ENCODE data around the gene RBM43. TPM values are rescaled to one million over a fixed set of nuclear protein-coding genes. Genes with fewer than 3 reads are reported as not detected.

Gene RBM43
- total RNA-seq, 4 donors from 2014 or later: 1.0 to 18.5 (median 8.3) TPM

GRCh38 chr2:151261977-151262291, 271 bp upstream of the RBM43 start:
- peak overlapping the region; percentile 55 to 95 for H3K4me3 ChIP-seq
- no peaks in the 10 kb centered on the region for H3K9me3 ChIP-seq
- intact Hi-C loops (cut with DNase I; ENCODE audit: low total_unique reads): no loop called here
- no peaks in the 10 kb centered on the region for H3K4me1 ChIP-seq
- no peak for DNase-seq
- TF ChIP-seq POLR2A (IDR thresholded peaks at IDR 0.05): no peak
- TF ChIP-seq CTCF (IDR thresholded peaks at IDR 0.05): no peak
- H3K27me3 ChIP-seq: no peaks in the 10 kb centered on the region
- H3K27ac ChIP-seq: peak overlapping the region; percentile 98
- H3K36me3 ChIP-seq: no peaks in the 10 kb centered on the region

DNA sequence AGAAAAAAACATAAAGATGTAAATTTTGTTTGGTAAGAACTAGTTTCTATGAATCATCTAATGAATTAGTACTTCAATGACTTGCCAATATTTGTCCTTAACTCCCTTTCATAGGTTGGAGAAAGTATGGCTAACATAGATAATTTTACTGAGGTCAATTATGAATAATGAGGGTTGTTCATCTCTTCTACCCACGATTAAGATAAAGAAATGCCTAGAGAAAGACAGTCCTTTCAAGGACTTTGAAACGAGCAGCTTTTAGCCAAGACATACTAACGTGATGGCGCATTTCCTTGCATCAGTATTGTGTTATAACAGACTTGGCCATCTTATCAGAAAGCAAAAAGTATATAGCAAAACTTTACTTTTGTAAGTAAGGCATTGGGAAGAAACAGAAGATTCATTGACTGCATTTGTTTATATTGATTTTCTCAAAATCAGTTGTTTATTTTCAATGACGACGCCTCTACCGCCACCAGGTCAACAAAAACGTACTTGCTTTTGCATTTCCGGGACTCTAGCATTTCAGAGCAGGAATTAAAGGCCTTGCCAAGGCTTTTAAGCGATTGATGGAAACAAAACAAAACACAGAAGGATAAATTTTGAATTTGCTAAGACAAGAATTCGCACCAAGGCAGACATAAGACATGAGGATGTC, 961 bp downstream of the RBM43 start:
- Histone ChIP-seq H3K27me3 (no peaks in the 10 kb centered on the region), H3K4me3 (peak overlapping the region; percentile 55 to 95), H3K4me1 (no peaks in the 10 kb centered on the region), H3K27ac (peak overlapping the region; percentile 98), H3K36me3 (no peaks in the 10 kb centered on the region), H3K9me3 (no peaks in the 10 kb centered on the region)
- no peak for DNase-seq
- no peak for TF ChIP-seq POLR2A (IDR thresholded peaks at IDR 0.05)
- intact Hi-C loops (cut with DNase I; ENCODE audit: low total_unique reads): no loop called here

DNA sequence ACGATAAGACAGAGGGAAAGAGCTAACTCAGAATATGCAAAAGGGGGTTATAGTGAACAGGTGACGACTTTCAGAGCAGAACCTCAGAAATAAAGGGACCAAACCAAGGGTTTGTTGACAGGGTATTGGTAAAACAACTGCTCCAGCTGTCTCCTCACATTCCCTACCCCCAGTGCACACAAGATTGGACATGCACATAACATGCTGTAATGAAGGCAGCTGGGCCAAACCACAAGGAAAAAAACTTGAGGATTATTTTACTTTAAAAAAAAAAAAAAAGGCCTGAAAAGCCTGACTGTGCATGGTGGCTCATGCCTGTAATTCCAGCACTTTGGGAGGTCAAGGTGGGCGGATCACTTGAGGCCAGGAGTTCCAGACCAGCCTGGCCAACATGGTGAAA, 3.5 kb downstream of the RBM43 start:
- intact Hi-C loops (cut with DNase I; ENCODE audit: low total_unique reads): no loop called here
- Histone ChIP-seq H3K4me3 (no peak overlapping the region), H3K27ac (no peak overlapping the region), H3K4me1 (no peaks in the 10 kb centered on the region), H3K27me3 (no peaks in the 10 kb centered on the region), H3K36me3 (no peaks in the 10 kb centered on the region), H3K9me3 (no peaks in the 10 kb centered on the region)
- DNase-seq: no peak
- TF ChIP-seq POLR2A (IDR thresholded peaks at IDR 0.05) (no peak), CTCF (IDR thresholded peaks at IDR 0.05) (no peak)

DNA sequence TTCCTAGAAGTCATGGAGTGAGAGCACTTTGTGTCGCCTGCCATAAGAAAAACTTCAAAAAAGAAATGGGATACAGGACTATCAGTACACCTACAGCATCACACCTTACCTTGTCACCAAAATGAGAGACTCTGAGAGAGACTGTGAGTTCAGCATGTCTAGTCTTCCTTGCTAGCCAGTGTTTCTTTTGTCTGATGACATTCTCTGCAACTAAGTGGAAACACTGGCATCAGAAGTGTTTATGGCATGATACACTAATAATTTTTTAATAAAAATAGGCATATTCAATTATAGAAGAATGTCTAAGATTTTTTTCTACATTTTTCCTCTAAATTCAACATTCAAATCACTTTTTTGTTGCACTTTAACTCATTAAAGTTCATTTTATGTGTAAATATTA, 9.0 kb downstream of the RBM43 start:
- Histone ChIP-seq H3K27ac (no peak overlapping the region), H3K36me3 (no peaks in the 10 kb centered on the region)

DNA sequence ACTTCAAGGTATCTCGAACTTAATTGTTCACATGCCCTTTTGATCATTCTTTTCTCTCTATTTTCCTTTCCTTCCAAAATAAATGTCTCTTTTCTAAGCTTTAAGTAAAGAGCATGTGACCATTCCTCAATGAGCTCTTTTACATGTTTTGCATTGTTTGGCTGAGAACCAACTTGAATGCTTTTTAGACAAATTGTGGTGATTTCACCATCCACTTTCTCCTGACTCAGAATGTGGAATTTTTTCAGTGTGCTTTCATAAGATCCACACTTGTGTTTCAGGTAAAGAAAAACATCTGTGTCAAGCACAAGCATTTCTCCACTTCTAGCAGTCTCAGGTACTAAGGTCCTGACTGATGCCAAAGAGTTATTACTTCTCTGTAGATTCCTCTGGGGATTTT, 10.7 kb downstream of the RBM43 start:
- intact Hi-C loops (cut with DNase I; ENCODE audit: low total_unique reads): no loop called here
- Histone ChIP-seq H3K36me3 (no peaks in the 10 kb centered on the region), H3K4me3 (no peak overlapping the region), H3K27me3 (no peaks in the 10 kb centered on the region), H3K9me3 (peaks cover 0 to 24% of the 10 kb centered on the region in 2 donors), H3K4me1 (no peaks in the 10 kb centered on the region), H3K27ac (no peak overlapping the region)
- DNase-seq: no peak
- no peak for TF ChIP-seq POLR2A (IDR thresholded peaks at IDR 0.05)
- TF ChIP-seq CTCF (IDR thresholded peaks at IDR 0.05): no peak

More for the DNA sequence above, 9.0 kb downstream of the RBM43 start:
- H3K9me3 ChIP-seq: peaks cover 0 to 15% of the 10 kb centered on the region in 2 donors
- no peaks in the 10 kb centered on the region for H3K4me1 ChIP-seq
- H3K27me3 ChIP-seq: no peaks in the 10 kb centered on the region
- intact Hi-C loops (cut with DNase I; ENCODE audit: low total_unique reads): no loop called here
- DNase-seq: no peak
- H3K4me3 ChIP-seq: no peak overlapping the region
- no peak for TF ChIP-seq POLR2A (IDR thresholded peaks at IDR 0.05)
- no peak for TF ChIP-seq CTCF (IDR thresholded peaks at IDR 0.05)

DNA sequence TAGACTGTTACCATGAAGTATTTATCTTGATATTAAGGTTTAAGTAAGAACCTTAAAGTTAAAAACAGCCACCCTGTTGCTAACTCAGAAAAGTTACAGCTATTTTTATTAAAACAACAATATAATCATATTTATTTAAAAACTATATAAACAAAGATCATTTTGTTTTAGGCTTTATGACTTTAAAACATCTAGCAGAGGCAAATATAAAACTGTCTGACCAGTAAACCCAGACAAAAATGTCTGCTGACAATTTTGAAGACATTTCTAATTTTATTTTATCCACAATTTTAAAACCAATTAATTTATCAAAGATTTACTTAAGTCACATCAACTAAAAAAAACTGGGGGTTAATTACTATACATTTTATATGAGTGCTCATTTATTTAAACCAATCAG, 14.2 kb downstream of the RBM43 start:
- Histone ChIP-seq H3K36me3 (no peaks in the 10 kb centered on the region), H3K27ac (no peak overlapping the region), H3K9me3 (peaks cover 0 to 24% of the 10 kb centered on the region in 2 donors), H3K4me1 (no peaks in the 10 kb centered on the region), H3K27me3 (no peaks in the 10 kb centered on the region), H3K4me3 (no peak overlapping the region)
- no peak for DNase-seq
- TF ChIP-seq POLR2A (IDR thresholded peaks at IDR 0.05): no peak
- TF ChIP-seq CTCF (IDR thresholded peaks at IDR 0.05): no peak
- intact Hi-C loops (cut with DNase I; ENCODE audit: low total_unique reads): no loop called here
